Stimulated activated memory B cell treated with anti-CD40 and anti-IgM and Interleukin-4, amounts not matched to agents 10 μg/mL and 1 μg/mL and 100 μg/mL, for 72 hours (primary cell): ENCODE measurements around the gene GREB1.

Experiments
- ATAC-seq: fragments of 150-1000 bp; cut with Tn5 transposase; 2 replicates; pipeline ENCODE4 v1.10.0; 2021
- H3K27ac Mint-ChIP-seq: one replicate; pipeline ENCODE4 v1.8.0; 2022; ENCODE audit warnings: mild to moderate bottlenecking, mixed read lengths
- H3K27me3 Mint-ChIP-seq: one replicate; pipeline ENCODE4 v1.8.0; 2022; ENCODE audit warnings: mixed read lengths
- H3K36me3 Mint-ChIP-seq: one replicate; pipeline ENCODE4 v1.8.0; 2022; ENCODE audit warnings: mixed read lengths
- H3K4me1 Mint-ChIP-seq: one replicate; pipeline ENCODE4 v1.8.0; 2022; ENCODE audit warnings: mixed read lengths
- H3K4me3 Mint-ChIP-seq: one replicate; pipeline ENCODE4 v1.8.0; 2022; ENCODE audit warnings: mild to moderate bottlenecking, moderate library complexity, mixed read lengths
- H3K9me3 Mint-ChIP-seq: one replicate; pipeline ENCODE4 v1.8.0; 2022; ENCODE audit warnings: mixed read lengths

GREB1 gene

GRCh38 chr2:11634584-11634983 lies 100.7 kb downstream of the GREB1 start:
- H3K4me3 Mint-ChIP-seq, result no peak overlapping the region
- H3K36me3 Mint-ChIP-seq, result no peaks in the 10 kb centered on the region
- no peak overlapping the region for H3K27ac Mint-ChIP-seq
- no peak for ATAC-seq
- peaks cover 51% of the 10 kb centered on the region for H3K27me3 Mint-ChIP-seq
- H3K4me1 Mint-ChIP-seq, result no peaks in the 10 kb centered on the region
- H3K9me3 Mint-ChIP-seq, result no peaks in the 10 kb centered on the region

GRCh38 chr2:11635141-11635540 lies 101.3 kb downstream of the GREB1 start:
- H3K4me3 Mint-ChIP-seq, result no peak overlapping the region
- H3K27ac Mint-ChIP-seq, result no peak overlapping the region
- H3K27me3 Mint-ChIP-seq, result peaks cover 57% of the 10 kb centered on the region
- no peaks in the 10 kb centered on the region for H3K9me3 Mint-ChIP-seq
- H3K4me1 Mint-ChIP-seq, result no peaks in the 10 kb centered on the region
- no peak for ATAC-seq
- H3K36me3 Mint-ChIP-seq, result no peaks in the 10 kb centered on the region

- Mint-ChIP-seq H3K4me1 (no peaks in the 10 kb centered on the region), H3K36me3 (no peaks in the 10 kb centered on the region), H3K27ac (no peak overlapping the region), H3K9me3 (no peaks in the 10 kb centered on the region), H3K4me3 (no peak overlapping the region), H3K27me3 (peaks cover 60% of the 10 kb centered on the region)
- peak; percentile 22 for ATAC-seq
Measured at GRCh38 chr2:11636593-11637295, 102.9 kb downstream of the GREB1 start.

- no peak for ATAC-seq
- Mint-ChIP-seq H3K27me3 (peaks cover 58% of the 10 kb centered on the region), H3K4me3 (no peak overlapping the region), H3K4me1 (no peaks in the 10 kb centered on the region), H3K36me3 (no peaks in the 10 kb centered on the region), H3K27ac (no peak overlapping the region), H3K9me3 (no peaks in the 10 kb centered on the region)
Measured at GRCh38 chr2:11637546-11637945, 103.7 kb downstream of the GREB1 start.

GRCh38 chr2:11639503-11639902 lies 105.7 kb downstream of the GREB1 start:
- no peaks in the 10 kb centered on the region for H3K9me3 Mint-ChIP-seq

GRCh38 chr2:11640132-11640531 lies 106.3 kb downstream of the GREB1 start:
- no peak overlapping the region for H3K4me3 Mint-ChIP-seq
- no peaks in the 10 kb centered on the region for H3K9me3 Mint-ChIP-seq
- H3K4me1 Mint-ChIP-seq, result no peaks in the 10 kb centered on the region
- no peaks in the 10 kb centered on the region for H3K36me3 Mint-ChIP-seq
- ATAC-seq, result no peak
- peaks cover 66% of the 10 kb centered on the region for H3K27me3 Mint-ChIP-seq
- no peak overlapping the region for H3K27ac Mint-ChIP-seq

More at GRCh38 chr2:11639503-11639902, 105.7 kb downstream of the GREB1 start:
- Mint-ChIP-seq H3K27me3 (peaks cover 70% of the 10 kb centered on the region), H3K27ac (no peak overlapping the region), H3K4me1 (no peaks in the 10 kb centered on the region), H3K36me3 (no peaks in the 10 kb centered on the region), H3K4me3 (no peak overlapping the region)
- ATAC-seq, result no peak

- ATAC-seq, result no peak
- H3K4me3 Mint-ChIP-seq, result no peak overlapping the region
- H3K9me3 Mint-ChIP-seq, result no peaks in the 10 kb centered on the region
- H3K36me3 Mint-ChIP-seq, result no peaks in the 10 kb centered on the region
- H3K27ac Mint-ChIP-seq, result no peak overlapping the region
- H3K4me1 Mint-ChIP-seq, result no peaks in the 10 kb centered on the region
- peaks cover 46% of the 10 kb centered on the region for H3K27me3 Mint-ChIP-seq
Measured at GRCh38 chr2:11642972-11643371, 109.1 kb downstream of the GREB1 start.

GRCh38 chr2:11644293-11644692 lies 110.4 kb downstream of the GREB1 start:
- Mint-ChIP-seq H3K4me1 (no peaks in the 10 kb centered on the region), H3K4me3 (no peak overlapping the region), H3K36me3 (no peaks in the 10 kb centered on the region)

GRCh38 chr2:11646530-11646929 lies 112.7 kb downstream of the GREB1 start:
- H3K27me3 Mint-ChIP-seq, result peaks cover 54% of the 10 kb centered on the region
- ATAC-seq, result no peak
- H3K4me1 Mint-ChIP-seq, result no peaks in the 10 kb centered on the region
- no peak overlapping the region for H3K27ac Mint-ChIP-seq
- no peak overlapping the region for H3K4me3 Mint-ChIP-seq
- H3K36me3 Mint-ChIP-seq, result no peaks in the 10 kb centered on the region
- H3K9me3 Mint-ChIP-seq, result no peaks in the 10 kb centered on the region

More at GRCh38 chr2:11644293-11644692, 110.4 kb downstream of the GREB1 start:
- no peak for ATAC-seq
- no peaks in the 10 kb centered on the region for H3K9me3 Mint-ChIP-seq
- peaks cover 50% of the 10 kb centered on the region for H3K27me3 Mint-ChIP-seq
- H3K27ac Mint-ChIP-seq, result no peak overlapping the region

GRCh38 chr2:11647834-11648600 lies 114.2 kb downstream of the GREB1 start:
- Mint-ChIP-seq H3K27ac (no peak overlapping the region), H3K27me3 (peaks cover 47% of the 10 kb centered on the region), H3K9me3 (no peaks in the 10 kb centered on the region), H3K4me3 (no peak overlapping the region), H3K36me3 (no peaks in the 10 kb centered on the region), H3K4me1 (no peaks in the 10 kb centered on the region)
- ATAC-seq, result no peak

- no peaks in the 10 kb centered on the region for H3K4me1 Mint-ChIP-seq
- H3K4me3 Mint-ChIP-seq, result no peak overlapping the region
- H3K36me3 Mint-ChIP-seq, result no peaks in the 10 kb centered on the region
- no peak overlapping the region for H3K27ac Mint-ChIP-seq
- H3K27me3 Mint-ChIP-seq, result peaks cover 36% of the 10 kb centered on the region
- H3K9me3 Mint-ChIP-seq, result no peaks in the 10 kb centered on the region
- no peak for ATAC-seq
Measured at GRCh38 chr2:11649093-11649492, 115.2 kb downstream of the GREB1 start.

- Mint-ChIP-seq H3K4me3 (no peak overlapping the region), H3K36me3 (no peaks in the 10 kb centered on the region), H3K9me3 (no peaks in the 10 kb centered on the region), H3K4me1 (no peaks in the 10 kb centered on the region), H3K27ac (no peak overlapping the region), H3K27me3 (peaks cover 27% of the 10 kb centered on the region)
- ATAC-seq, result no peak
Measured at GRCh38 chr2:11651856-11652548, 118.2 kb downstream of the GREB1 start.

GRCh38 chr2:11652553-11652952 lies 118.7 kb downstream of the GREB1 start:
- H3K4me1 Mint-ChIP-seq, result no peaks in the 10 kb centered on the region
- H3K36me3 Mint-ChIP-seq, result no peaks in the 10 kb centered on the region
- H3K9me3 Mint-ChIP-seq, result no peaks in the 10 kb centered on the region
- ATAC-seq, result no peak
- no peak overlapping the region for H3K27ac Mint-ChIP-seq
- no peak overlapping the region for H3K4me3 Mint-ChIP-seq
- H3K27me3 Mint-ChIP-seq, result peaks cover 28% of the 10 kb centered on the region

- no peak overlapping the region for H3K27ac Mint-ChIP-seq
- H3K4me3 Mint-ChIP-seq, result no peak overlapping the region
- ATAC-seq, result no peak
- no peaks in the 10 kb centered on the region for H3K36me3 Mint-ChIP-seq
- no peaks in the 10 kb centered on the region for H3K9me3 Mint-ChIP-seq
- no peaks in the 10 kb centered on the region for H3K4me1 Mint-ChIP-seq
- H3K27me3 Mint-ChIP-seq, result peaks cover 32% of the 10 kb centered on the region
Measured at GRCh38 chr2:11655495-11655894, 121.7 kb downstream of the GREB1 start.

- Mint-ChIP-seq H3K9me3 (no peaks in the 10 kb centered on the region), H3K27me3 (peaks cover 36% of the 10 kb centered on the region), H3K36me3 (no peaks in the 10 kb centered on the region), H3K27ac (no peak overlapping the region), H3K4me1 (no peaks in the 10 kb centered on the region), H3K4me3 (no peak overlapping the region)
- ATAC-seq, result no peak
Measured at GRCh38 chr2:11656252-11656651, 122.4 kb downstream of the GREB1 start.
